NCI-H345 (cell line): ENCODE measurements around the gene CFAP20DC.
"Not testable (repeated sequence)": the region's sequence is repeated elsewhere in the genome, so short reads cannot be mapped to it uniquely, and the experiment has no call there.

Source experiments
- DNase-seq: peaks from one replicate; lab custom pipeline; 2025; lab: John Stamatoyannopoulos, UW

Gene CFAP20DC

DNA sequence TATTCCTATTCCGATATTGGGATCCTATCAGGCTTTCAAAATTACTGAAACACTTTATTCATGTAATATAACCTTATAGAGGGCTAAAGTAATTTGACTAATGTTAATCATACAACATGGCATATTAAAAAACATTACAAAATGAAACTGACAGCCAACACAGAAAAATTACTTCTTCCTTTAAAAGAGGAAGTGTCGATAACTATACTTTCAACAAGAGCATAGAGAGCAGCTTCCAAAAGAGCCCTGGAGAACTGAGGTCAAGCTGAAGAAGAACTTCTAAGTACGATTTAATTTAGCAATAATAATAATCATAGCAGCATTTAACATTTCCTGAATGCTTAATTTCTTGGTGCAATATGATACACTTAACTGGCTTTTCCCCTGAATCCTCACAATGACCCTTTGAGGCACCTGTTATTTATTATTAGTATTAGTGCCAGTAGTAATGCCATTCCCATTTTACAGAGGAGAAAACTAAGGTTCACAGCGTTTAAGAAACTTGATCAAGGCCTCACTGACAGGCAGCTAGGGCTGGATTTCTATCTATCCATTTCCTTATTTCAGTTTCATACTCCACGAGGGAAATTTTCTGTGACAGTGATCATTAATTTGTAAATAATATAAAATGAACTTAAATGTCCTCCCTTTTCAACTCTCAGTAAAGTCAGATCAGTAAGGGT lies 181.6 kb downstream of the CFAP20DC start:
- no peak for DNase-seq

DNA sequence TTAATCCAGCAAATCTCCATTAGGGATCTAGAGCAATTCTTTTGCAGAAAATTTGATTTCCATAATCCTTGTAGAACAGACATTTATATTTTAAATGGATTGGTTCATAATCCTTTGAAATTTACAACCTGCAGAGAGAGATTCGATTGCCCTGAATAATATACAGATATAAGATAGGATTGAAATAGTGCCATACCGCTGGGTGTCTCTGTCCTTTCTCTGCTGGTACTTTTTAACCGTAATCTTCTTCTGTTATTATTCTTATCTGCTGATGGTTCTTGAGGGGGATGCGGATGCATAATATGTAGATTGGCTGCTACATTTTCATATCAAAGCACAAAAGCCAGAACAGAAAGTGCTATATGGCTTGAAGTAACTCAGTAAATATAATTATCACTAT lies 182.2 kb downstream of the CFAP20DC start:
- DNase-seq: no peak

DNA sequence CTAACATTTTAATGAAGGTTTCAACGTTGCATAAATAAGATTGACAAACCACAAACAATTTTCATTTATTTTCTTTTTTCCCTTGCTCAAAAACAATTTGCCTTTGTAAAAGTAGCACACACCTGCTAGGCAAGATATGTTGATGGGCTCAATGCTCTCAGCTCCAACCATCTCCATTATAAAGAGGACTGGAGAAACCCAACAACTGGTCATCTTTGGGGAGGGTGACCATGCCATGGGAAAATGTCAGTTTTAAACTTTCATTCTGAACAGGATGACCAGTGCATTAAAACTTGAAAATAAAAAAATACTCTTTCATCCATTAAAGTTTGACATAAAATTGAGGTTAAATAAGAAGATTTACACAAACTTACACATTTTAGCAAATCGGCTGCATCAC lies 183.7 kb downstream of the CFAP20DC start:
- no peak for DNase-seq

DNA sequence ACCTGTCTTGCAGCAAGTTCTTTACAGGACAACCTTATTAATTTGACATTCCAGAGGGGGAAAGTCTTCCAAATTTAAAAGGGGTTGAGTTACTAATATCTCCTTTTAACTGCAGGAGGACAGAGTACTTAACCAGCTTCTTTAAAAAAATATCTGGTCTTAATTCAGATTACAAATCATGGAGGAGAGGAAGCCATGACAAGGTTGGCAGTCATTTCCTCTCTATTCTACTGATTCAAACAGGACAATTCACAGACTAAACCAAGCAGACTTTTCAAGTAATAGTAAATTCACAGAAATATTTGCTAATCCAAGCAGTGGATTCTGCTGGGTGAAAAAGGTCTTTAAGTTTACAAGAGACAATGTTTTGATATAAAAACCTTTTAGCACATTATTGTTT lies 185.3 kb downstream of the CFAP20DC start:
- DNase-seq: no peak

DNA sequence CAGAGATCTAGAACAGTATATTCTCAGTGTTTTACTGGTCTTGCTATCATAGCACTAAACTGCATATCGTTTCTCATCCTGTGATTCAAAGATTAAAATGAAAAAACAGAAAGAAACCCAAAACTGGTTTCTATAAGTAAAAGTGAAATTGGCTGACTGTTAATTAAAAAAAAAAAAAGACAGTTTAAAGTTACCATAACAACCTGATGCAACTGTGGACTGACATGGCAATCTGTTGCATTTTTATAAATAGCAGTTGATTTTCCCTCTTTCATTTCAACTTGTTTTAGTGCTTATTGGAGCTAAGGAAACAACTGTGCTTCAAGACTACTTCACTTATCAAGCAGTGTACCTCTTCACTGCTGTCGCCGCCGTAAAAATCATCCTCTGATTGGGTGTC lies 186.6 kb downstream of the CFAP20DC start:
- no peak for DNase-seq

DNA sequence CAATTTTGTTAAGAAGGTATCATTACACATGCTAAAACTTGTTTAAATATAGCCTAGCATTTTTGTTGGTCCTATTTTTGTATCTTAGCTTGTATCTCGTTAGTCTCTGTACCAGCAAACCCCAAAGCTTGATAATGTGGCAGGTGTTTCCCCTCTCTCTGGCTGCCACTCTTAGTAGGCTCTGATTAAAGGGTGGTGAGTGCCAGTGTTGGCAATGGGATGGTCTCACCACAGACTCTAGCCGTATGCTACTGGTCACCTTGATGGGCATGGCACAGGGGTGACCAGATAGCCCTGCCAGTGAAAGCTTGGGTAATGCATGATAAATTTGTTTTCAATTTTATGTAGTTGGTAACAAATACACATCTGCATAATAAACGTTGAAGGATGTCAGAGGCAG lies 188.3 kb downstream of the CFAP20DC start:
- no peak for DNase-seq

DNA sequence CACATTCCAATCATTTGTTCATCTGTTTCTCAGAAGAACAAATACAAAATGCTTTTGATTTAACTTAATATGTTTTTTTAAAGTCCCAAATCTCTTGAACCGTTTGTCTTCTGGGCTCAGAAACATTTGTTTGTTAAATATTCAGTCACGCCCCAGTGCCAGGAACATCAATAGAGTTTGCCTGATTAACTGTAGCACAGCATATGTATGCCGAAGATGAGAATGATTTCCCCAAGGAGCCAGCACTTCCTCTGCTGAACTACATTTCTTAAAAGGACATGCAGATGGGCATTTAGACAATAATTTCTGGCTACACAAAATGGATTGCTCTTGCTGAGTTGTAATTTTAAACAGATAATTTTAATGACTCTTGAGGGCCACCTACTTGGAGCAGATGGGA lies 191.7 kb downstream of the CFAP20DC start:
- DNase-seq: no peak

DNA sequence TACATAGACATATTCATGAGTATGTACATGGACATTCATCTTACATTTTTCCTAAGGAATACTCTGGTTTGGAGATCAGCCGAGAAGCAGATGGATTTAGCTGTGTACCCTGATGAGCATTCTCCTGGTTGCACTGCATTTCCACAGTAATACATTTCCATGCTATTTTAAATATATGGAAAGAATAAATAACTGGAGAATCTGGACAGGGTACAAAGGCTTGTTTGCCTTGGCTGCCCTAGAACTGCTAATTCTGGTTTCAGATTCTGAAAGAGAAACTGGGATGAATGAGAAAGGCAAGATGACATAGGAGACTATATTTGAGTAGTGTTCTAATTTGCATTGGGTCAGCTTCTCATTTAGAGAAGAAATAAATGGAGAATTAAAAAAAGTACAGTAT lies 192.4 kb downstream of the CFAP20DC start:
- DNase-seq: no peak

DNA sequence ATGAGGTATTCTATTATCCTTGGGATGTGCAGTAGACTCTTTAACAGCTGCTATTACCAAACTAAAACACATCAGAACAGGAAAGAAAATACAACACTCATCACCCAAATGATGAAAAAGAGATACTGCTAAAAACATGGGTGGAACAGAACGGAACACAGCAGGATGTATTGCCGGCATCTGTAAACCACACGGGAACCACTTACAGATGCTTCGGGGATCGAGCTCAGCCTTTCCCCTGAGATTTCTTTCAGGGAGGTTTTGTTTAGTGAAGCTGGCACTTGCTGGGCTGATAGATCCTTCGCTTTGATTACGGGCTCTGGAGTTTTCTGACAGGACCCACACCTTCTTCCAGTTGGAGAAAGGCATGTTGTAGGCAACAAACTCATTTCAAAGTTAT lies 201.0 kb downstream of the CFAP20DC start:
- DNase-seq: no peak

DNA sequence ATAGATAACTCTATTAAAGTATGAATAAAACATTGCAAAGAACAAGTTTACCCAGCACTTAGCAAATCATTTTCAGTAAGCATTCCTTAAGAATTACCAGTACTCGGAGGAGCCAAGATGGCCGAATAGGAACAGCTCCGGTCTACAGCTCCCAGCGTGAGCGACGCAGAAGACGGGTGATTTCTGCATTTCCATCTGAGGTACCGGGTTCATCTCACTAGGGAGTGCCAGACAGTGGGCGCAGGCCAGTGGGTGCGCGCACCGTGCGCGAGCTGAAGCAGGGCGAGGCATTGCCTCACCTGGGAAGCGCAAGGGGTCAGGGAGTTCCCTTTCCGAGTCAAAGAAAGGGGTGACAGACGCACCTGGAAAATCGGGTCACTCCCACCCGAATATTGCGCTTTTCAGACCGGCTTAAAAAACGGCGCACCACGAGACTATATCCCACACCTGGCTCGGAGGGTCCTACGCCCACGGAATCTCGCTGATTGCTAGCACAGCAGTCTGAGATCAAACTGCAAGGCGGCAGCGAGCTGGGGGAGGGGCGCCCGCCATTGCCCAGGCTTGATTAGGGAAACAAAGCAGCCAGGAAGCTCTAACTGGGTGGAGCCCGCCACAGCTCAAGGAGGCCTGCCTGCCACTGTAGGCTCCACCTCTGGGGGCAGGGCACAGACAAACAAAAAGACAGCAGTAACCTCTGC lies 207.6 kb downstream of the CFAP20DC start:
- not testable (repeated sequence) for DNase-seq

DNA sequence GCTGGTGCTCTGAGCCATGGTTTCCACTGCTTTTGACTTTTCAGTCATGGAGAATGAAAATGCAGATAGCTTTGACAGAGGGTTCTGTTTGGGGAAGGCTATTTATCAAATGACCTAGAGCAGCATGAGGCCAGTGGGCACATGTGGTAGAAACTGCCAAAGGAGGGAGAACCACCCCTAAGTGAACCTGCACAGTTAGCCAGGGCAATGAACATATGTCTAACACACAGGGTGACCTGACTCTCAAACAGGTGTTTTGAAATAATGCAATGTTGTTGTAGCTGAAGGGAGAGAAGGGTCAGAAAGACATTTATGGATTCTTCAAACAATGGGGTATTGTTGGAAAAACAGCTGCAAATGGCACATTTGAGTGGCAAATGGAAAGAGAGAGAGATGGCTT lies 208.9 kb downstream of the CFAP20DC start:
- no peak for DNase-seq

DNA sequence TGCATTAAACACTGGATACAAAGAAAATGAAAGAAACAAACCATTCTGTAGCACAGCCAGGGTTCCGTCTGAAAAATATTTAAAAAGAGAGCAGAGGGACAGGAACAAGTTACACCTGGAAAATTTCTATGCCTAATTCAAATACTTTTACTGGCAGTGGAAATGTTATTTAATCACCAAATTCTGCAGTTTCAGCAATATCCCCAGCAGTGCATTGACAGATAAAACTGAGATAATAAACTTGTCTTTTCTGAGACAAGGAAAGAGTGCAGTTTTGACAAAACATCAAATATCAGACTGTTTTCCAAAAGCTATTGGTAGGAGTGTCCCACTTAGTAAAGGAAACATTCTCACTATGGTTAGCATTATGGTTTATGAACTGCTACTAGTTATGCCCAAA lies 209.9 kb downstream of the CFAP20DC start:
- DNase-seq: no peak

DNA sequence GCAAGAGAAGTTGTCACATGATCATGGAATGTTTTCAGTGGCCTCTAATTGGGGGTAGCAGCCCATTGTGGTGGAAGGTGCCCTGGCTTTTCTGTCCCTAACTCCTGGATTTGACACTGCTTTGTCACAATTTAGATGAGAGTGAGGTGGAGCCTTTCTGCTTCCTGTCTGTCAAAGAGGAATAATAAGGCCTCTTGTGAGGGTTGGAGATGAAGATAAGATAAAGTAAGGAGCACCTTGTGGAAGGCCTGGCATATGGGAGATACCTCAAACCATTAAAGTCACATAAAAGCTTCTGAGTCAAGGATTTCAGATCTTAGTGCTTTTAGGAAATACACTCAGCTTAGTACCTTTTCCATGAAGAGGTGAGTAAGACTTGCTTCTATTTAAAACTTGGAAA lies 210.6 kb downstream of the CFAP20DC start:
- DNase-seq: no peak

DNA sequence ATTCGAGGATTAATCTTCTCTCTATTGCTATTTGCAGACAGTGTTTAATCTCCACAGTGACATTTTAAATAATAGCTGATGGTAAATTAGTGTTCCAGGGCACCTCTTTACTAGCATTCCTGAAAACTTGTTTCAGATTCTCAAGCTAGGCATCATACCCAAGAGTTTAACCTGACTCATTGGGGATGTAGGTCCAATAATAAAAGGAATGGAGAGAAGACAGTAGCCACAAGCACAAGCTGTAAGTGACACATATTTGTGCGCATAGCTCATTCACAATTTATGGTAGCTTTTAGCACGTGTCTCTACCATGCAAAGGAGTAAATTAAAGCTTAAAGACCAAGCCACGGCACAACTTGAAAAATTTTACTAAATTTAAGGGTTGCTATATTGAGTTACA lies 212.0 kb downstream of the CFAP20DC start:
- DNase-seq: no peak

DNA sequence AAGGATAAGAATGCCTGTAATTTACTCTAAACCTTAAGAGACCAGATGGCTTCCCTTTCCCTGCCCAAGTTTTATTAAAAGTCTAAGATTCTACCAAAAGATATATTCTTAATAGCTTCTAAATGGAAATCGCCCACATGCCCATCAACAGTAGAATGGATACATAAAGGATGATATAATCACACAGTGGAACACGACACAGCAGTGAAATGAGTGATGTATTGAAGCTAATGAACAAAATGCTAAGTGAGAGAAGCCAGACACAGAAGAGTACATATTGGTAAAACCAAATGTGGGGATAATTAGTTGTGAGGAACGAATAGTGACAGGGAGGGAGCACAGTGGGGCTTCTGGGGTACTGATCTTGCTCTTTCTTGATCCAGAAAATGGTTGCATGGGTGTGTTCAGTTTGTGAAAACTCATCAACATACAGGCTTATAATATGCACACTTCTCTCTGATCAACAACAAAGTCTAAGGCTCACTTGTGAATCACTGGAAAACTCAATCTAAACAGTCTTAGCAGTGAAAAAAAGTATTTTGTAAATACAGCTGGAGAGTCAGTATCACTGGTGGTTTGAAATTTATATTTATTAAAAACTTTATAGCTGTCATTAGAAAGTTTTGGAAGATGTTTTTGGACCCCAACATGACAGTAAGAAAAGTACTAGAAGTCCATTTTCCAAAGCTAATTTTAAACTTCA lies 212.5 kb downstream of the CFAP20DC start:
- no peak for DNase-seq

DNA sequence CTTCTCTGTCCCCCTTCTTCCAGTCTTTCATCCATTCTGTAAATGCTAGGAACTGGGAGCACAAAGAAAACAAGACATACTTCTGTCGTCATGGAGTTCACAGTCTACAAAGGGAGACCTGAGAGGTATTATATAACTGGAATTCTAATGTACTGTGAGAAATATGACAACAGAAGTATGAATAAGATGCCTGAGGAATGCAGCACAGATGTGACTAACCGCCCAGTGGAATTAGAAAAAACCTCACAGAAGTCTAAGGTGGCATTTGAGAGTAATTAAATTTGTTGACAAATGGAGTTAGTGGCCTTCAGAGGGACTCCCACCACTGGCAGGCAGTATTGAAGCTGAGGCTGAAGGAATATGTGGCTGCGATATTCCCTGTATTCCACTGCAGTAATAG lies 214.7 kb downstream of the CFAP20DC start:
- no peak for DNase-seq

DNA sequence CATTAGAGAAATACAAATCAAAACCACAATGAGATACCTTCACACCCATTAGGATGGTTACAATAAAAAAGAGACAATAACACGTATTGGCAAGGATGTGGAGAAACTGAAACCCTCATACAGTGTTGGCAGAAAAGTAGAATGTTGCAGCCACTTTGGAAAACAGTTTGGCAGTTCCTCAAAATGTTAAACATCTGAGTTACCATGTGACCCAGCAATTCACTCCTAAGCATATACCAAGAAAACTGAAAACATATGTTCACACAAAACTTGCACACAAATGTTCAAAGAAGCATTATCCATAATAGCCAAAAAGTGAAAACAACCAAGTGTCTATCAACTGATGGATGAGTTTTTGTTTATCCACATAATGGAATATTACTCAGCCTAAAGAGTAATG lies 216.3 kb downstream of the CFAP20DC start:
- DNase-seq: no peak

DNA sequence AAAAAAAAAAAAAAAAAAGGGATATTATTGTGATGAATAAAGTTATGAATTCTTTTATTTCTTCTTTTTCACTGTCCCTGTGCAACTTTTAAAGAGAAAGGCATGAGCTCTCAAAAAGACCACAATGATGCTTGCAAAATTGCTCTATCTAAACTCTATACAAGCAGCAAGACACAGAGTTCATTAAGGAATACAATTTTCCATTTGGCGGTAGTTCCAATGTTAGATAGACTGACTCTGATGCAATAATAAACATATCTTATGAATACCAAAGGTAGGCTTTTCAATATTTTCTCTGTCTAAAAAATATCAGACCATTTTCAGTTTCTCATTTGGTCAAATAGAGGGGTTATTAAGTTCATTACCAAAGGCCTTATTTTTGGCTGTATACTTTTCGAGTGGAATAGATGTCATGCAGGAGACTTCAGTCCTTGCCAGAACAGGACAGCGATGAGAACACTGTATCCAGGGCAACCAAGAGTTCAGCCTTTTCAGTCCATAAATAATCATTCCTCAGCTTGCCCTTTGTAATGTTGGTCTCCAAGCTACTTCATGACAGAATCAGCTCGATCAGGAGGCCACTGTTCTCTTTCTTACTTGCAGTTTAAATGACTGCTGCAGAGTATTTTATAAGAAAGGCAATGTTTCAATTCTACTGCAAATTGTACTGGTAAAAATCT lies 220.4 kb downstream of the CFAP20DC start:
- DNase-seq: no peak

DNA sequence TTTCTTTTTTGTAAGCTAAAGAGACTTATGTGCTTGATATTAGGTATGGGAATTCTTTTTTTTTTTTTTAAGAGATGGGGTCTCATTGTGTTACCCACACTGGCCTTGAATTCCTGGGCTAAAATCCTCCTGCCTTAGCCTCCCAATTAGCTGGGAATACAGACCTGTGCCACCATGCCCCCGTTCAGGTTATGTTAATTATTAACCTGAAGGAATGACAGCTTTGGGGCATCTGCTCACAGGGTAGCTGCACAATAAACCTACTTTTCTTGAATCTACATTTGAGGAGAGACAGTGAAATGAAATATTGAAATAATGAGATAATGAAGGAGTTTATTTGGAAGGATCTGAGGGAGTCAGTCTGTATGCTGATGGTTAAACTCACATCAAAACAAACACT lies 225.0 kb downstream of the CFAP20DC start:
- DNase-seq: no peak

DNA sequence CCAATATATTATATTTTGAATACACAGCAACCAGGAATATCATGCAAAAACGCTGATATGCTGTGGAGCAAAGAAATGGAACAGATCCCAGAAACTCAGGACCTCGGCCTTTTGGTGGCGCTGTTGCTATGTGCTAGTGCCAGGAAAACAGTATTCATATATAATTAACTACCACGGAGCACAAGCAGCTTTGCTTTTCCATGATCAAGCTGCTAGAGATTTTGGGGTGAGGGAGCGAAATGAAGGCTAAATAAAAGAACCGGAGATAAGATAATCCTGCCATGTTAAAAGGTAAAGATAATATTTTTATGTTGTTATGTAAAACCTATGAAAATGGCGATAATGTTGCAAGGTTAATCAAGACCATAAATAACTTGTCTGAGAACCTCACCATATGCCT lies 225.5 kb downstream of the CFAP20DC start:
- DNase-seq: peak; percentile 5

DNA sequence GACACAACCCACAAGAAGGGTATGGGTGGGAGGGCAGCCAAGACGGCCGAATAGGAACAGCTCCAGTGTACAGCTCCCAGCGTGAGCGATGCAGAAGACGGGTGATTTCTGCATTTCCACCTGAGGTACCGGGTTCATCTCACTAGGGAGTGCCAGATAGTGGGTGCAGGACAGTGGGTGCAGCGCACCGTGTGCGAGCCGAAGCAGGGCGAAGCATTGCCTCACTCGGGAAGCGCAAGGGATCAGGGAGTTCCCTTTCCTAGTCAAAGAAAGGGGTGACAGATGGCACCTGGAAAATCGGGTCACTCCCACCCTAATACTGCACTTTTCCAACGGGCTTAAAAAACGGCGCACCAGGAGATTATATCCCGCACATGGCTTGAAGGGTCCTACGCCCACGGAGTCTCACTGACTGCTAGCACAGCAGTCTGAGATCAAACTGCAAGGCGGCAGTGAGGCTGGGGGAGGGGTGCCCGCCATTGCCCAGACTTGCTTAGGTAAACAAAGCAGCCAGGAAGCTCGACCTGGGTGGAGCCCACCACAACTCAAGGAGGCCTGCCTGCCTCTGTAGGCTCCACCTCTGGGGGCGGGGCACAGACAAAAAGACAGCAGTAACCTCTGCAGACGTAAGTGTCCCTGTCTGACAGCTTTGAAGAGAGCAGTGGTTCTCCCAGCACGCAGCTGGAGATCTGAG lies 243.1 kb downstream of the CFAP20DC start:
- DNase-seq: not testable (repeated sequence)

DNA sequence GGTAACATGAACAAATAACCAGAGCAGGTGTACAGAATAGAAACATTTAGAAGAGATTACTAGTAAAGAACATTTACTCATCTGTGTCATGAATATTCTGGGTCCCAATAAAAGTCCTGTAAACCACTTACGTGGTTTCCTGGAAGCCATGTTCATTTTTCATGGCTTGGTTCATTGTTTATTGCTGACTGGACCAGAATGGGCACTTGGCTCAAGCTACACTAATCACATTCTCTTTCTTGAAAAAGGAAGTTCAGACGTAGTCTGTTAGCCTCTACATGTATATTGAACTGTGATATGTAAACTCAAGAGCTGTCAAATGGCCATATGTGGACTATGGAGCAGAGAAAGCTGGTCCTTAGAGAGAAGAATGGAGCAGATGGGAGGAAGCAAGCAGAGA lies 244.9 kb downstream of the CFAP20DC start:
- no peak for DNase-seq
